GM12801 (cell line): ENCODE data around the gene ADAM15.

ENCODE experiments used
- CTCF ChIP-seq: IDR thresholded peaks from one replicate; pipeline ENCODE4 v1.5.1; 2011; ENCODE audit warnings: control low read depth; ENCODE audit not compliant: insufficient read length; ENCODE audit errors: extremely low read depth

Gene ADAM15

GRCh38 chr1:155073377-155074242 lies 22.5 kb downstream of the ADAM15 start:
- no peak for TF ChIP-seq CTCF

GRCh38 chr1:155075535-155075934 lies 24.4 kb downstream of the ADAM15 start:
- no peak for TF ChIP-seq CTCF

GRCh38 chr1:155076371-155076770 lies 25.3 kb downstream of the ADAM15 start:
- TF ChIP-seq CTCF: no peak

- TF ChIP-seq CTCF: no peak
These were observed 26.2 kb downstream of the ADAM15 start for GRCh38 chr1:155077346-155077745.

DNA sequence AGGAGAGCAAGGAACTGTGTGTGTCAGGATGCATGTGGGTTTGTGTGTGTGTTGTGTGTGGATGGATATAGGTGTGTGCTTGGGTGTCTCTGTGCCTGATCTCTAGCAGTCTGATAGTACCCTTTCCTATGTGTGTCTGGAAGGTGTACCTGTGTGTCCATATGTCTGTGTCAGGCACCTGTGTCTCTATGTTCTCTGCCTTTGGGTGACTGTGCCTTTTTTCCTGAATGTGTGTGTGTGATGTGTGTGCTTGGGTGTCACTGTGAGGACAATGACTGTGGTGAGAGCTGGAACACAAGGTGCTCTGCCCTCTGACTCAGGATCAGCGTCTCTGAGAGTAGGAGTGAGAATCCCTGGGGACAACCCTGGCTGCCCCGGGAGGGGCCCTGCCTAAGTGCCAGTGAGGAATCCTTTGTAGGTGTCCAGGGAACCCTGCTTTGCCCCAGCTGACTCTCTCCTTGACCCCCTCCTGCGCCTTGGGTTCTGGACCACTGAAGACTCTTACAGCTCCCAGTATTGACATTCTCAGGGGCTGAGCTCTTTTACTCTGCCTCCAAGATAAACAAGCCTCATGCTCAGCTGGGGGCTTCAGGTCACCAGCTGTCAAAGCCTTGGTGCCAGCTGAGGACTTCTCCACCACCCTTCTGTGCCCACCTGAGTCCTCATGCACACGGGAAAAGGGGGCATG lies 26.8 kb downstream of the ADAM15 start:
- no peak for TF ChIP-seq CTCF

- TF ChIP-seq CTCF: no peak
These were observed 27.5 kb downstream of the ADAM15 start, which contains the start of gene EFNA3 for GRCh38 chr1:155078469-155079209. Gene EFNA3 (plus strand): TSS chr1:155078837. CDS start chr1:155078942, 105 bp downstream.

DNA sequence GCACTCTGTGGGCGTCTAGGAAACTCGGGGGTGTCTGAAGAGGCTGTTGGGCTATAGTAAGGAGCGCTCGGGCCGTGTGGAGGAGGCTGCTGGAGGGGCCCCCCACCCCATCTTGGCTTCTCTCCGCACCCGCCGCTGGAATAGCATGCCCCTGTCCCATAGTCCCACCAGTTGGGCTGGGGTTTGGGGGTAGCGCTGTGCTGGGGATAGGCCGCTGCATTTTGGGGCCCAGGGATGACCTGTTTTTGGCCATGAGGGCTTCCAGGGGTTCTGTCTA lies 28.0 kb downstream of the ADAM15 start:
- TF ChIP-seq CTCF: no peak
